Activated CD4-positive, alpha-beta T cell treated with anti-CD3 and anti-CD28 coated beads, Interleukin-10, Interleukin-2, amounts not matched to agents 100 ng/mL and 50 ng/mL, durations not matched to agents 16 hours and 8 hours (primary cell): ENCODE data around the gene PALD1.

ENCODE experiments used
- DNase-seq: peaks from one replicate; pipeline ENCODE4 v3.0.0-alpha.2; 2020

Gene PALD1

DNA sequence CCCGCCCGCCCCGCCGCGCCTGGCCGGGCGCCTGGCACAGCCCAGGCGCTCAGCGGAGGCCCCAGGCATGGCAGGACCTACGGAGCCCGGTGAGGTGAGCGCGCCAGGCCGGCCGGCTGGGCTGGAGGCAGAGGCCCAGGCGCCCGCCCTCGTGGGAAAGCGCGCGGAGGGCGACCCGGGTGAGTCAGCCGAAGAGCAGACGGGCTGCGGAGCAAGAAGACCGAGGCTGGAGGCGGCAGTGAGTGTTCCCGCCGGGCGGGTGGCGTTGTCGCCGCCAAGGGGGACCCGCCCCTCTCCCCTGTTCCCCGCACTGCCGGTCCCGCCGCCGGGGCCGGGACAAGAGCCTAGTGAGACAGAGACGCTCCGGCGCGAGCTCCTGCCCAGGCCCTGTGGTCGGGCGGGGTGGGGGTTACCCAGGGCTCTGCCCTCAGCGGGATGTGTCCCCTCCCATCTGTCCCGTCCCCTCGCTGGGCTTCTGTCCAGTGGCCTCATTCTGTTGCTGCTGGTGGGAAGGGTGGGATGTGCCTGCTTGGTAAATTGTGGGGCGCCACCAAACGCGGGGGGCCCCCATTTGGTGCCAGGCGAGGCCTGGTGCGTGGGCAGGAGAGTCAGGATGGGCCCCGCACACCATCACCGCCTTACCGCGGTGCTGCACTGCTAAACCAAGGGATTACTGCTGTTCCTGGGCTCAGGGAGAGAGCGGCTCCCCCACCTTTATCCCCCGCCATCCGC lies 20.1 kb upstream of the PALD1 start:
- peak; percentile 28 for DNase-seq

- no peak for DNase-seq
These were observed 19.4 kb upstream of the PALD1 start for GRCh38 chr10:70459061-70459773.

DNA sequence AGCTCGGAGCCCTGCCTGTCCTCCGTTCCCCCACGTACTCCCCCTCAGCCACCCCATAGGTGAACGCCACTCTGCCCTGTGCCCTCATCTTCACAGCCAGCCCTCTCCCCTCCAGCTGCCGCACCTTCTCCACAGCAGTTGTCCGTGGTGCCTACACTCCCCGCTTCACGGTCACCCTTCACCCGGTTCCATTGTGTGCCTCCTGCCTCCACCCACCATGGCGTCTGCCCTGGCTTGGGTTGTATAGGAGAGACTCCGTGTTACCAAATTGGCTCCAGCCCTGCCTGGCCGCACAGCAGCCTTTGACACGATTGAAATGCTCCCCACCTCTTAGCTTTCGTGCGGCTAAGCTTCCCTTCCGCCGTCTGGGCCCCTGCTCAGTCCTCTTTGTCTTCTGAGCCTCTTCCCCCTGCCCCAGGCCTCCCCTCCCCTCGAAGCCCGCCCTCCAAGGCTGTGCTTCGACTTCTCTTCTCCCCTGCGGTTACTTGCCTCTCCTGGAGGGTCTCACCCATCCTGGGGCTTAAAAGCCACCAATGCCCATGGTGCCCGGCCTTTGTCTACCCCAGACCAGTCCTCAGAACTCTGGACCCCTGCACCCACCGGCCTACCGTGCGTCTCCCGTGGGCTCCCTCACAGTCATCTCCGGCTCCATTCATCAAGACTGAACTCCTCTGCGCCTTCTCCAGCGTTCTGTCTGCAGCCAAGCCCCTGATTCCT lies 18.6 kb upstream of the PALD1 start:
- no peak for DNase-seq

GRCh38 chr10:70461397-70462348 lies 16.9 kb upstream of the PALD1 start:
- peak; percentile 61 for DNase-seq

- no peak for DNase-seq
These were observed 16.1 kb upstream of the PALD1 start for GRCh38 chr10:70462349-70462984.

GRCh38 chr10:70465278-70465677 lies 13.3 kb upstream of the PALD1 start:
- DNase-seq: no peak

GRCh38 chr10:70465832-70466231 lies 12.7 kb upstream of the PALD1 start:
- no peak for DNase-seq

- DNase-seq: no peak
These were observed 11.6 kb upstream of the PALD1 start for GRCh38 chr10:70466951-70467350.

DNA sequence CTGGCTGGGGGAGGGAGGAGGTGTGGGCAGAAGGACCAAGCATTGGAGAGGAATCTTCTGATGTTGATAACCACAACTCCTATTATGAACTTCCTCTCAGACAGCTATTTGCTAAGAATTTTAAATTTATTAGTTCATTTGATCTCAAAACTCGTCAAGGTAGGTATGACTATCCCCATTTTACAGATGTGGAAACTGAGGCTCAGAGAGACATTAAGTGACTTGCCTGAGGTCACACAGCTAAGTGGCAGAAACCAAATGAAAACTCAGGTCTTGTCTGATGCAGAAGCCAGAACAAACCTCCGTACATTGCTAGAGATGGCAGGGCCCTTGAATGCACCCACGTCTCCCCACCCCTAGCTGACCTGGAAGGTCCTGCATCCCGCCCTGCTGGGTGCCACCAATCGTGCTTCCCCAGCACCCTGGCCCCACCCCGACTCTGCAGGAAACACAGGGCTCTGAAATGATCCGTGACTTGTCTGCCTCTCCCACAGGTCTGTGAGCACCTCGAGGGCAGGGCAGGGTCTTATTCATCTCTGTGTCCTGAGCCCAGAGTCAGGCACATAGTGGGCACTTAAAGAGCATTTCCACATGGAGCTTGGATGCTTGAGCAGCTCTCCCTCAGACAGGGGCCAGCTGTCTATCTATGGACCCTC lies 5.6 kb upstream of the PALD1 start:
- DNase-seq: no peak

GRCh38 chr10:70474780-70475179 lies 3.8 kb upstream of the PALD1 start:
- DNase-seq: no peak

DNA sequence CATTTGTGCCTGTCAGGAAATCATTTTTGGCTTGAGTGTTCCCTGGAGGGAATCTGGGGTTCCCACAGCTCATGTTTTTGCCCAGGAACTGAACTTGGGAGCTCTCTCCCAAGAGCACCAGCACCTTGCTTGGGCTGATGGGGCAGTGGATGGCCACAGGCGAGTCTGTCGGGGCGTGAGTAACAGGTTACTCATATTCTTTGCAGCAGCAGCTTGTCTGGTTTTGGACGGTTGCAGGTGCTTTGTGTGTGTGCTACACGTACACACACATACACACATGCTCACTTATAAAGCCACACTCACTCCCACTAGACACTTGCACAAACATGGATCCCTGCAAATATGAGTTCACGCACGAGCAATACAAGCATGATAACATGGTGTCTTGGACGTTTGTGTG lies 2.9 kb upstream of the PALD1 start:
- no peak for DNase-seq

- DNase-seq: no peak
These were observed 2.1 kb upstream of the PALD1 start for GRCh38 chr10:70476249-70477035.

- DNase-seq: peak; percentile 81
These were observed 855 bp upstream of the PALD1 start for GRCh38 chr10:70477661-70478162.

DNA sequence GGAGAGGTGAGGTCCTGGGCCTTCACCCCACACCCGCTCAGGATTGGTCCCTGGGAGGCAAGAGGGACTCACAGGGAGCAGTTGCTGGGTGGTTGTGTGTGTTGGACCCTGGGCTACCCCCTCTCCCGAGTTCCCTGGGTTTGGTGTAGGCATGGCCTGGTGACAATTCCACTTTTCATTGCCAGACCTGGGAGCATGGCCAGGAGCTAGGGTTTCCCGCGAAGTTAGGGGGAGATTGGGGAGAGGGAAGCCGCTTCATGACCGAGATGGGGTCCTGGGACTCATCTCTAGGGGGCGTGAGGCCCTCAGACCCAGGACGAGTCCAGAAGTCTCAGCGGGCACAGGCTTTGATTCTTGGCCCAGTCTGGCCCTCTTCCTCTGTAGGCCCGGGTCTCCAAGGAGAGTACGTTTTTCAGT lies 606 bp downstream of the PALD1 start:
- no peak for DNase-seq

- no peak for DNase-seq
These were observed 1.2 kb downstream of the PALD1 start for GRCh38 chr10:70479626-70480238.

- DNase-seq: peak; percentile 26
These were observed 1.8 kb downstream of the PALD1 start for GRCh38 chr10:70480239-70480861.

- no peak for DNase-seq
These were observed 2.5 kb downstream of the PALD1 start for GRCh38 chr10:70481105-70481504.

GRCh38 chr10:70481831-70482530 lies 3.4 kb downstream of the PALD1 start:
- no peak for DNase-seq
